ENCODE measurements around the gene TLCD4.
A peak's percentile ranks its signal among the peaks of the same experiment; 100 is the strongest.

TLCD4 gene, protein sequence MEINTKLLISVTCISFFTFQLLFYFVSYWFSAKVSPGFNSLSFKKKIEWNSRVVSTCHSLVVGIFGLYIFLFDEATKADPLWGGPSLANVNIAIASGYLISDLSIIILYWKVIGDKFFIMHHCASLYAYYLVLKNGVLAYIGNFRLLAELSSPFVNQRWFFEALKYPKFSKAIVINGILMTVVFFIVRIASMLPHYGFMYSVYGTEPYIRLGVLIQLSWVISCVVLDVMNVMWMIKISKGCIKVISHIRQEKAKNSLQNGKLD

DNA sequence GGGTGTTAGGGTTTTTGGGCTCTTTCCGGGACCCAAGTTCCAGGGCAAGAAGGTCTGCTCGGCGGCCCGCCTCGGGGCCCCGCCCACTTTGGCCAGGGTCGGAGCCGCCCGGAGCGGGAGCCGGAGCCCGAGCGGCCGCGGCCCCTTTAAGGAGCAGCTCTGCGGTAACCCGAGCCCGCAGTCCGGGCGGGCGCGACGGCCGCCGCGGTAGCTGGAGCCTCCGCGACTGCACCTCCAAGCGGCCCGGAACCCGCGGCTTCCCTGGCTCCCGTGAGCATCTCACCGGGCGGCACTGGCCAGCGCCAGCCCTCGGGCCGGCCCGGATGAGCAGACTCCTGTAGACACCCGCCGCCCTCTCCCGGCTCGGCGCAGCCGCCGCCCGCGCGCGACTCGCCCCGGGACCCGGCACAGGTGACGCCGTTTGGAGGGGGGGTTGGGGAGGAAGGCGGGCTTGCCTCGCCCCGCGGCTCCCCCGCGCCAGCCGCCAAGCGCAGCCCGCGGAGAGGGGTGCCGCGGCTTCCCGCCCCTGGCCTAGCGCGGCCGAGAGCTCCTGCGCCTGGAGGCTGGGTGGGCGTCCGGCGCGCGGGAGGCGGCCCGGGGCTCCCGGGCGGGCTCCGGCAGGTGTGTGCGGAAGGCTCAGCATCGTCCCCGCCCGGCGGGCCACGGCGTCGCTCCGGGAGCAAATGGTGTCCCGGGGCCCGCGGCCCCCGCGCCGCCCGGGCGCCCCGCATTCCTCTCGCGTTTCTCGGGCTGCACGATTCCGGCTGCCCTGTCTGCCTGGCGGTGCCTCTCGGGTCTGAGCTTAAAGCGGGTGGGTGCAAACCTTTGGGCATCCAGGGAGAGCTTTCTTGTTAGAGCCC, at the start of gene TLCD4:
TLCD4 (plus strand) TSS at position 149 of the 860 bp plus-strand sequence. CDS start 26,547 bp downstream, outside the sequence.
- peak within 1 kb of the TSS; percentile 42 for H3K4me3 ChIP-seq (ENCODE audit: low read depth, low read length)
- TF ChIP-seq, protein P1, sequence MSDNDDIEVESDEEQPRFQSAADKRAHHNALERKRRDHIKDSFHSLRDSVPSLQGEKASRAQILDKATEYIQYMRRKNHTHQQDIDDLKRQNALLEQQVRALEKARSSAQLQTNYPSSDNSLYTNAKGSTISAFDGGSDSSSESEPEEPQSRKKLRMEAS (IDR thresholded peaks at IDR 0.05; ENCODE audit: low read depth, low read length), result no peak
- TF ChIP-seq POLR2A (IDR thresholded peaks at IDR 0.05; ENCODE audit: extremely low read depth, insufficient read length), result no peak
- TF ChIP-seq MYC (IDR thresholded peaks at IDR 0.05; ENCODE audit: low read depth, low read length), result no peak
- no peak for TF ChIP-seq CTCF (IDR thresholded peaks at IDR 0.05; ENCODE audit: low read depth, low read length)
- DNase-seq (ENCODE audit: low read depth), result peak; percentile 41

DNA sequence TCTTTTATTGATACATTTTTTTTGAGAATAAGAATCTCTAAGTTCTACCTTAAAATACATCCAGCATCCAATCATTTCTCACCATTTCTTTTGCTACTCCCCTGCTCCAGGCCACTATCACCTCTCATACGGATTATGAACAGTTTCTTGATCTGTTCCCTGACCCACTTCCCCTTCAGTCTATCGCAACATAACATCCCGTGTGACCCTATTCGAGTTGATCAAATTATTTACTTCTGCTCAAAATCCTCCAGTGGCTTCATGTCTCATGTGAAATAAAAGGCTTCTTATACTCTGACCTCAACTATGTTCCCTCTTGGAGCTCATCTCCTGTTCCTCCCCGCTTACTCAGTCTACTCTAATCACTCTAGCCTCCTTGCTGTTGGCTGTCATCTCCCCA, 49.6 kb upstream of the TLCD4 start:
- peak; percentile 8 for DNase-seq (ENCODE audit: low read depth)
- TF ChIP-seq MYC (IDR thresholded peaks at IDR 0.05; ENCODE audit: low read depth, low read length) (no peak), CTCF (IDR thresholded peaks at IDR 0.05; ENCODE audit: low read depth, low read length) (no peak), POLR2A (IDR thresholded peaks at IDR 0.05; ENCODE audit: extremely low read depth, insufficient read length) (no peak)
- TF ChIP-seq, protein P1 (IDR thresholded peaks at IDR 0.05; ENCODE audit: low read depth, low read length), result no peak
- no peak overlapping the region for H3K4me3 ChIP-seq (ENCODE audit: low read depth, low read length)

DNA sequence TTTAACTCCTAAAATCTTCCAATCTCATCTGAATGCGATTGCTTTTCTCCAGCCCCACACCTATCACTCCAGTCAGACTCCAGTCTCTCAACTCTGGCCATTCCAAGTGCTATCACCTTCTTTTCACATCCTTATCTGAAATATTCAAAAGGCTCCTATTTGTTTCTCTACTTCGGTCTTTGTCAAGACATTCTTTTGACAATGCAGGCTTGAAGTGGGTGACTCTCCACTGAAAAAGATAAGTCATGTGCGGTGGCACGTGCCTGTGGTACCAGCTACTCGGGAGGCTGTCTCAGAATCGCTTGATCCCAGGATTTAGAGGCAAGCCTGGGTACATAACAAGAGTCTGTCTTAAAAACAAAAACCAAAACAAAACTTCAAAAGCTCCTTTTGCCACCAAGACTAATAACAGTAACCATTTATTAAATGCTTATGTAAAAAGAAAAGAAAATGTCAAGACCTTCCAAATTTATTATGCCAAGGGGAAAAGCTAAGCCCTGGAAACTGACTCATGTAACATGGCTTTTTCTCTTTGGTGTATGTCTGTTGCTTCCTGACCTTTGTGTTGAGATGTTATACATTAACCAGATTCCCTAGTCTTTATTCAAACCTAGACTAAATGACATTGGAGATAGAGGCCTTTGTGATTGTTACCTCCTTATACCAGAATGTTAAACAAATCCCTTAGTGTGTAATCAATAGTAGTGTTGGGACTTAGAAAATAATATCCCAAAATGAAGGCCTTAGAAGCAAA, 48.0 kb upstream of the TLCD4 start:
- DNase-seq (ENCODE audit: low read depth), result no peak
- H3K4me3 ChIP-seq (ENCODE audit: low read depth, low read length), result no peak overlapping the region
- TF ChIP-seq, protein P1 (IDR thresholded peaks at IDR 0.05; ENCODE audit: low read depth, low read length), result no peak
- TF ChIP-seq CTCF (IDR thresholded peaks at IDR 0.05; ENCODE audit: low read depth, low read length) (no peak), POLR2A (IDR thresholded peaks at IDR 0.05; ENCODE audit: extremely low read depth, insufficient read length) (no peak), MYC (IDR thresholded peaks at IDR 0.05; ENCODE audit: low read depth, low read length) (no peak)

DNA sequence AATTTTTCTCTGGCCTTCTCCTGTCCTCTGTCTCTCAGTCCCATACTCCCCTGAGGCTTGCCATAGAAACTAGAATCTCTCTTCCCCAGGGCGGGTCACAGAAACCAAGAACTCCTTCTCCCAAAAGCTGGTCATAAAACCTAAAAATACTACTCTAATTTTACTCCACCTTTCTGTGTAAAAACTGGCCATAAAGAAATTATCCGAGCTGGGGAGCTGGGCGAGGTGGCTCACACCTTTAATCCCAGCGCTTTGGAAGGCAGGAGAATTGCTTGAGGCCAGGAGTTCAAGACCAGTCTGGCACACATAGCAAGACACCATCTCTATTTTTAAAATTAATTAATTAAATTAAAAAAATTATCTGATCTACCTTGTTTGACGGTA, 47.5 kb upstream of the TLCD4 start:
- H3K4me3 ChIP-seq (ENCODE audit: low read depth, low read length), result no peak overlapping the region
- TF ChIP-seq MYC (IDR thresholded peaks at IDR 0.05; ENCODE audit: low read depth, low read length), result no peak
- TF ChIP-seq POLR2A (IDR thresholded peaks at IDR 0.05; ENCODE audit: extremely low read depth, insufficient read length), result no peak
- TF ChIP-seq CTCF (IDR thresholded peaks at IDR 0.05; ENCODE audit: low read depth, low read length), result no peak
- TF ChIP-seq, protein P1 (IDR thresholded peaks at IDR 0.05; ENCODE audit: low read depth, low read length), result no peak
- DNase-seq (ENCODE audit: low read depth), result no peak

DNA sequence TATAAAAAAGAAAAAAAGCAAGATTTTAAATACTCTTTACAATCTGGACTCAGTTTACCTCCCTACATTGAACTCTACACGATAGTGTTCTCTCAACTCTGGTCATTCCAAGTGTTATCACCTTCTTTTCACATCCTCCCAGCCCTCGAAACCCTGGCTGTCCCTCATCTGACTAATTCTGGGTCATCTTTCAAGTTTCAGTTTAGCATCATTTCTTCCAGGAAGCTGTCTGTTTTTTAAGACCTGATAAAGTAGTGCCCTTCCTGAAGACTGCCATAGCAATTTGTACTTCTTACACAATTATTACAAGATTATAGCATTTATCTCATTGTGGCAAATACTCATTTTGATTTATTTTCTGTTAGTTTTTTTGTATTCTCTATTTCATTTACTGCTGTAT, 45.6 kb upstream of the TLCD4 start:
- TF ChIP-seq, protein P1 (IDR thresholded peaks at IDR 0.05; ENCODE audit: low read depth, low read length), result no peak
- no peak for TF ChIP-seq CTCF (IDR thresholded peaks at IDR 0.05; ENCODE audit: low read depth, low read length)
- TF ChIP-seq POLR2A (IDR thresholded peaks at IDR 0.05; ENCODE audit: extremely low read depth, insufficient read length), result no peak
- TF ChIP-seq MYC (IDR thresholded peaks at IDR 0.05; ENCODE audit: low read depth, low read length), result no peak
- no peak for DNase-seq (ENCODE audit: low read depth)
- H3K4me3 ChIP-seq (ENCODE audit: low read depth, low read length), result peak overlapping the region; percentile 93

All from NB4 (cell line).